ENCODE measurements around the gene POLD2. TPM values are rescaled to one million over a fixed set of nuclear protein-coding genes. Genes with fewer than 3 reads are reported as not detected.

POLD2 gene
- total and polyA plus RNA-seq, 2 donors, result 37.5 to 73.5 TPM

GRCh38 chr7:44117801-44118429, 5.4 kb downstream of the POLD2 start:
- H3K4me1 ChIP-seq (ENCODE audit: insufficient read depth), result no peaks in the 10 kb centered on the region
- no peak for DNase-seq (ENCODE audit: extremely low spot score)
- peaks cover 2% of the 10 kb centered on the region for H3K36me3 ChIP-seq (ENCODE audit: insufficient read depth)
- WGBS, result 89% methylated on average over 13 of the region's 13 CpGs
- no peak overlapping the region for H3K27ac ChIP-seq (ENCODE audit: low read depth)
- no peak overlapping the region for H3K4me3 ChIP-seq (ENCODE audit: low read depth, low read length)

GRCh38 chr7:44116789-44117666, 6.3 kb downstream of the POLD2 start:
- no peaks in the 10 kb centered on the region for H3K4me1 ChIP-seq (ENCODE audit: insufficient read depth)
- peaks cover 2% of the 10 kb centered on the region for H3K36me3 ChIP-seq (ENCODE audit: insufficient read depth)
- H3K27ac ChIP-seq (ENCODE audit: low read depth), result no peak overlapping the region
- no peak for DNase-seq (ENCODE audit: extremely low spot score)
- WGBS, result 86% methylated on average over 25 of the region's 25 CpGs
- no peak overlapping the region for H3K4me3 ChIP-seq (ENCODE audit: low read depth, low read length)

GRCh38 chr7:44116087-44116788, 7.1 kb downstream of the POLD2 start:
- WGBS, result 83% methylated on average over 17 of the region's 17 CpGs
- Histone ChIP-seq H3K4me3 (ENCODE audit: low read depth, low read length) (no peak overlapping the region), H3K4me1 (ENCODE audit: insufficient read depth) (no peaks in the 10 kb centered on the region), H3K36me3 (ENCODE audit: insufficient read depth) (peaks cover 2% of the 10 kb centered on the region), H3K27ac (ENCODE audit: low read depth) (no peak overlapping the region)
- no peak for DNase-seq (ENCODE audit: extremely low spot score)

GRCh38 chr7:44114586-44115310, 8.6 kb downstream of the POLD2 start:
- peaks cover 2% of the 10 kb centered on the region for H3K36me3 ChIP-seq (ENCODE audit: insufficient read depth)
- no peak overlapping the region for H3K4me3 ChIP-seq (ENCODE audit: low read depth, low read length)
- no peaks in the 10 kb centered on the region for H3K4me1 ChIP-seq (ENCODE audit: insufficient read depth)
- WGBS, result 81% methylated on average over 12 of the region's 12 CpGs
- DNase-seq (ENCODE audit: extremely low spot score), result no peak
- H3K27ac ChIP-seq (ENCODE audit: low read depth), result no peak overlapping the region

- Histone ChIP-seq H3K36me3 (ENCODE audit: insufficient read depth) (peaks cover 2% of the 10 kb centered on the region), H3K27ac (ENCODE audit: low read depth) (no peak overlapping the region), H3K4me3 (ENCODE audit: low read depth, low read length) (no peak overlapping the region), H3K4me1 (ENCODE audit: insufficient read depth) (no peaks in the 10 kb centered on the region)
- WGBS, result 89% methylated on average over 24 of the region's 24 CpGs
- no peak for DNase-seq (ENCODE audit: extremely low spot score)
Observed at GRCh38 chr7:44113764-44114354, 9.5 kb downstream of the POLD2 start.

- Histone ChIP-seq H3K4me3 (ENCODE audit: low read depth, low read length) (no peak overlapping the region), H3K36me3 (ENCODE audit: insufficient read depth) (peaks cover 2% of the 10 kb centered on the region), H3K27ac (ENCODE audit: low read depth) (no peak overlapping the region), H3K4me1 (ENCODE audit: insufficient read depth) (no peaks in the 10 kb centered on the region)
- 84% methylated on average over 34 of the region's 34 CpGs for WGBS
- no peak for DNase-seq (ENCODE audit: extremely low spot score)
Observed at GRCh38 chr7:44112997-44113763, 10.2 kb downstream of the POLD2 start.

GRCh38 chr7:44112231-44112996, 10.9 kb downstream of the POLD2 start:
- WGBS, result 73% methylated on average over 41 of the region's 41 CpGs
- Histone ChIP-seq H3K4me1 (ENCODE audit: insufficient read depth) (no peaks in the 10 kb centered on the region), H3K27ac (ENCODE audit: low read depth) (no peak overlapping the region), H3K4me3 (ENCODE audit: low read depth, low read length) (no peak overlapping the region), H3K36me3 (ENCODE audit: insufficient read depth) (no peaks in the 10 kb centered on the region)
- no peak for DNase-seq (ENCODE audit: extremely low spot score)

GRCh38 chr7:44111761-44112160, 11.6 kb downstream of the POLD2 start:
- DNase-seq (ENCODE audit: extremely low spot score), result no peak
- Histone ChIP-seq H3K4me1 (ENCODE audit: insufficient read depth) (no peaks in the 10 kb centered on the region), H3K27ac (ENCODE audit: low read depth) (no peak overlapping the region), H3K36me3 (ENCODE audit: insufficient read depth) (no peaks in the 10 kb centered on the region), H3K4me3 (ENCODE audit: low read depth, low read length) (no peak overlapping the region)
- WGBS, result 84% methylated on average over 16 of the region's 16 CpGs

GRCh38 chr7:44110719-44111635, 12.4 kb downstream of the POLD2 start:
- Histone ChIP-seq H3K27ac (ENCODE audit: low read depth) (no peak overlapping the region), H3K36me3 (ENCODE audit: insufficient read depth) (no peaks in the 10 kb centered on the region), H3K4me3 (ENCODE audit: low read depth, low read length) (no peak overlapping the region), H3K4me1 (ENCODE audit: insufficient read depth) (no peaks in the 10 kb centered on the region)
- 74% methylated on average over 27 of the region's 27 CpGs for WGBS
- no peak for DNase-seq (ENCODE audit: extremely low spot score)

- H3K27ac ChIP-seq (ENCODE audit: low read depth), result no peak overlapping the region
- 94% methylated on average over 18 of the region's 18 CpGs for WGBS
- no peaks in the 10 kb centered on the region for H3K36me3 ChIP-seq (ENCODE audit: insufficient read depth)
- no peak overlapping the region for H3K4me3 ChIP-seq (ENCODE audit: low read depth, low read length)
- H3K4me1 ChIP-seq (ENCODE audit: insufficient read depth), result no peaks in the 10 kb centered on the region
- DNase-seq (ENCODE audit: extremely low spot score), result no peak
Observed at GRCh38 chr7:44109991-44110390, 13.4 kb downstream of the POLD2 start.
